Sigmoid colon (tissue), 7 donors: Measurements from ENCODE around the gene DSCAML1. TPM values are rescaled to one million over a fixed set of nuclear protein-coding genes. Genes with fewer than 3 reads are reported as not detected.

Source experiments
- DNase-seq: peaks from one replicate; pipeline ENCODE4 v3.0.0-alpha.2; 2019
- H3K27ac ChIP-seq, 4 donors: fragments of 200-600 bp; sonication (generic); one replicate each; pipeline ENCODE4 v1.5.1; 2016 to 2019; ENCODE audit warnings: mild to moderate bottlenecking in 1 of 4
- H3K27me3 ChIP-seq, 3 donors: fragments of 200-600 bp; sonication (generic); one replicate each; pipeline ENCODE4 v1.5.1; 2019; ENCODE audit warnings: mild to moderate bottlenecking in 1 of 3
- H3K36me3 ChIP-seq, 4 donors: fragments of 200-600 bp; sonication (generic); one replicate each; pipeline ENCODE4 v1.5.1; 2016 to 2019
- H3K4me1 ChIP-seq, 4 donors: fragments of 200-600 bp; sonication (generic); one replicate each; pipeline ENCODE4 v1.5.1; 2017 to 2019
- H3K4me3 ChIP-seq, 4 donors: fragments of 200-600 bp; sonication (generic); one replicate each; pipeline ENCODE4 v1.5.1; 2017 to 2019; ENCODE audit warnings: mild to moderate bottlenecking in 2 of 4, moderate library complexity in 1 of 4
- H3K9me3 ChIP-seq, 4 donors: fragments of 200-600 bp in 3 of 4; sonication (generic) in 3 of 4; one replicate each; pipeline versions ENCODE4 v1.5.1 to v1.6.1; 2013 to 2019
- CTCF ChIP-seq, 4 experiments: fragments of 450-650 bp in 3 of 4; fragments of 200-600 bp in 1 of 4; IDR thresholded peaks; one replicate each; pipeline ENCODE4 v1.5.1; 2016 to 2019; ENCODE audit warnings: antibody characterized with exemption in 4 of 4, mild to moderate bottlenecking in 3 of 4, moderate library complexity in 2 of 4
- EP300 ChIP-seq, 4 donors: sonication (generic); formaldehyde crosslinking; IDR thresholded peaks; one replicate each; pipeline ENCODE4 v1.6.1; 2017; ENCODE audit warnings: antibody characterized with exemption in 4 of 4
- POLR2A ChIP-seq, 2 donors: fragments of 450-650 bp; IDR thresholded peaks; one replicate each; pipeline ENCODE4 v1.6.1; 2016; ENCODE audit warnings: antibody characterized with exemption in 2 of 2, mild to moderate bottlenecking in 2 of 2, moderate library complexity in 2 of 2
- POLR2AphosphoS5 ChIP-seq, 4 donors: sonication (generic); formaldehyde crosslinking; IDR thresholded peaks; one replicate each; pipeline ENCODE4 v1.6.1; 2017; ENCODE audit warnings: antibody characterized with exemption in 4 of 4
- WGBS, 2 donors: extraction: QIAGEN DNeasy Blood & Tissue Kit; methylation state at CpG; one replicate each; pipeline ENCODE4 v1.1.7; 2013; 5-methylcytosine and 5-hydroxymethylcytosine counted together
- intact Hi-C: fragments of 100-400 bp; cut with DNase I; formaldehyde crosslinking; loops from one replicate; pipeline ENCODE4 v1.15.1; 2023
- polyA plus RNA-seq, 3 donors: library from polyadenylated mRNA; stranded (reverse); fragments of 200-250 nt; gene quantifications; one replicate each; pipeline ENCODE4 v1.2.3, GENCODE V29; 2013
- total RNA-seq, 4 donors: library from RNA; depleted of rRNA; stranded (reverse); fragments of >200 nt; gene quantifications; one replicate each; pipeline ENCODE4 v1.1.0, GENCODE V29; 2016
- donor health status: healthy with polysubstance abuse.
- donor health status: Bipolar disorder and iron deficiency.
- donor health status: healthy.

DSCAML1 gene
- total and polyA plus RNA-seq, 7 donors, result under 0.01 to 7.5 (median 1.2) TPM

GRCh38 chr11:117465236-117465997 lies 331.6 kb downstream of the DSCAML1 start:
- Histone ChIP-seq H3K4me1 (no peaks in the 10 kb centered on the region), H3K4me3 (no peak overlapping the region), H3K27ac (no peak overlapping the region), H3K9me3 (no peaks in the 10 kb centered on the region), H3K36me3 (peaks cover 0 to 17% (median 0%) of the 10 kb centered on the region in 4 donors), H3K27me3 (no peaks in the 10 kb centered on the region)
- DNase-seq, result no peak
- intact Hi-C loops, result no loop called here
- TF ChIP-seq CTCF (IDR thresholded peaks at IDR 0.05) (no peak), EP300 (IDR thresholded peaks at IDR 0.05) (no peak), POLR2A (IDR thresholded peaks at IDR 0.05) (no peak), POLR2AphosphoS5 (IDR thresholded peaks at IDR 0.05) (no peak)
- 85 to 87% methylated on average over 14 of the region's 14 CpGs for WGBS, 2 donors

GRCh38 chr11:117464778-117465177 lies 332.2 kb downstream of the DSCAML1 start:
- Histone ChIP-seq H3K27ac (no peak overlapping the region), H3K36me3 (peaks cover 0 to 17% (median 0%) of the 10 kb centered on the region in 4 donors), H3K4me3 (no peak overlapping the region), H3K27me3 (no peaks in the 10 kb centered on the region), H3K4me1 (no peaks in the 10 kb centered on the region), H3K9me3 (no peaks in the 10 kb centered on the region)
- TF ChIP-seq POLR2A (IDR thresholded peaks at IDR 0.05) (no peak), EP300 (IDR thresholded peaks at IDR 0.05) (no peak), POLR2AphosphoS5 (IDR thresholded peaks at IDR 0.05) (no peak), CTCF (IDR thresholded peaks at IDR 0.05) (no peak)
- no peak for DNase-seq
- 94 to 95% methylated on average over 13 of the region's 13 CpGs for WGBS, 2 donors
- intact Hi-C loops, result no loop called here

GRCh38 chr11:117462864-117463247 lies 334.2 kb downstream of the DSCAML1 start:
- no peak overlapping the region for H3K27ac ChIP-seq
- no peaks in the 10 kb centered on the region for H3K27me3 ChIP-seq
- no peak overlapping the region for H3K4me3 ChIP-seq
- no peak for TF ChIP-seq CTCF (IDR thresholded peaks at IDR 0.05)
- no peak for TF ChIP-seq EP300 (IDR thresholded peaks at IDR 0.05)
- no peak for TF ChIP-seq POLR2A (IDR thresholded peaks at IDR 0.05)
- no peak for TF ChIP-seq POLR2AphosphoS5 (IDR thresholded peaks at IDR 0.05)
- H3K9me3 ChIP-seq, result no peaks in the 10 kb centered on the region
- peaks cover 0 to 12% (median 0%) of the 10 kb centered on the region in 4 donors for H3K36me3 ChIP-seq
- no peak for DNase-seq
- H3K4me1 ChIP-seq, result no peaks in the 10 kb centered on the region
- WGBS, 2 donors, result 29 to 70% methylated on average over 8 of the region's 8 CpGs
- intact Hi-C loops, result no loop called here

- Histone ChIP-seq H3K4me1 (no peaks in the 10 kb centered on the region), H3K4me3 (no peak overlapping the region), H3K27ac (no peak overlapping the region), H3K36me3 (peaks cover 0 to 12% (median 0%) of the 10 kb centered on the region in 4 donors), H3K27me3 (no peaks in the 10 kb centered on the region), H3K9me3 (no peaks in the 10 kb centered on the region)
- no peak for TF ChIP-seq EP300 (IDR thresholded peaks at IDR 0.05)
- no peak for TF ChIP-seq CTCF (IDR thresholded peaks at IDR 0.05)
- TF ChIP-seq POLR2AphosphoS5 (IDR thresholded peaks at IDR 0.05), result no peak
- no peak for TF ChIP-seq POLR2A (IDR thresholded peaks at IDR 0.05)
- intact Hi-C loops, result no loop called here
- WGBS, 2 donors, result 80 to 85% methylated on average over 18 of the region's 18 CpGs
- DNase-seq, result peak; percentile 30
Measured at GRCh38 chr11:117462183-117462863, 334.7 kb downstream of the DSCAML1 start.
